Fibroblast of skin of right quadriceps (primary cell): ENCODE data around the gene ISLR.

Experiments used
- DNase-seq: peaks from one replicate; pipeline ENCODE4 v3.0.0-alpha.2; 2013

ISLR gene, protein sequence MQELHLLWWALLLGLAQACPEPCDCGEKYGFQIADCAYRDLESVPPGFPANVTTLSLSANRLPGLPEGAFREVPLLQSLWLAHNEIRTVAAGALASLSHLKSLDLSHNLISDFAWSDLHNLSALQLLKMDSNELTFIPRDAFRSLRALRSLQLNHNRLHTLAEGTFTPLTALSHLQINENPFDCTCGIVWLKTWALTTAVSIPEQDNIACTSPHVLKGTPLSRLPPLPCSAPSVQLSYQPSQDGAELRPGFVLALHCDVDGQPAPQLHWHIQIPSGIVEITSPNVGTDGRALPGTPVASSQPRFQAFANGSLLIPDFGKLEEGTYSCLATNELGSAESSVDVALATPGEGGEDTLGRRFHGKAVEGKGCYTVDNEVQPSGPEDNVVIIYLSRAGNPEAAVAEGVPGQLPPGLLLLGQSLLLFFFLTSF

DNA sequence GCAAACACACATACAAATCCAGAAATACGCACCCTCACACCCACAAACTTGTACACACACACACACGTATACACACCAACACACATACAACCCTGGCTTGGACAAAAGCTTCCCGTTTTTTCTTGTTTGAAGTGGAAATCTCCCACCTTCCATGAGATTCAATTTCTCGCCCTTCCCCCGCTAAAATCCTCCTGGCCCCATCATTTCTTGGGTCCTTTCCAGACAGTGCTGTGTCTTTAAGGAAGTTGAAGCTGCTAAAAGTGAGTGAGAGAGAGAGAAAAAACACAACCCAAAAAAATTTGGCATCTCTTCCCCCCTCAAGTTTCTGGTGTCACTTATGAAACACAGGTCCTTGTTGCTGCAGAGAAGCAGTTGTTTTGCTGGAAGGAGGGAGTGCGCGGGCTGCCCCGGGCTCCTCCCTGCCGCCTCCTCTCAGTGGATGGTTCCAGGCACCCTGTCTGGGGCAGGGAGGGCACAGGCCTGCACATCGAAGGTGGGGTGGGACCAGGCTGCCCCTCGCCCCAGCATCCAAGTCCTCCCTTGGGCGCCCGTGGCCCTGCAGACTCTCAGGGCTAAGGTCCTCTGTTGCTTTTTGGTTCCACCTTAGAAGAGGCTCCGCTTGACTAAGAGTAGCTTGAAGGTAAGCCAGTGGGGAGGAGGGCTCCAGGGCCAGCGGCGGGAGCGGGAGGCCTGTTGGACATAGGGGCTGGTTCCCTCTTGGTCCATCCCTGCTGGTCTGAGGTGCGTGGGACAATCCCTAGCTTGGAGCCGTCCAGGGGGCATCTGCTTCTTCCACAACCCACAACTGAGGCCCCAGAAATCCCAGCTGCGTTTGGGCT, at the start of gene ISLR:
TSS of gene ISLR (plus strand) at position 331 of the 839 bp plus-strand sequence. CDS start 1,149 bp downstream, outside the sequence.
- DNase-seq, result peak; percentile 82

DNA sequence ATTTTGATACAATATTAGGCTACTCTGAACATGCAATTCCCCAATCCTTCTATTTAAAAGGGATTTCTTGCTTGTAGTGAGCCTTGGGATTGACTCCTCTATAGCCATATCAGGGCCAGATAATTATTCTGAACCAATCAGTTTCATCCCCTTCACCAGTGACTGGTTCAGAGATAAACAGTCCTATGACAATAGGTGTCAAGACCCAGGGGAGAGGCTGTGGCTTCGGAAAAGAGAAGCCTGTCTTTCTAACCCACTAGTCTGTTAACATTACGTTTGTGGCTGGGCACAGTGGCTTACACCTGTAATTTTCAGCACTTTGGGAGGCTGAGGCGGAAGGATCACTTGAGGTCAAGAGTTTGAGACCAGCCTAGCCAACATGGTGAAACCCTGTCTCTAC, 49.3 kb upstream of the ISLR start:
- no peak for DNase-seq

DNA sequence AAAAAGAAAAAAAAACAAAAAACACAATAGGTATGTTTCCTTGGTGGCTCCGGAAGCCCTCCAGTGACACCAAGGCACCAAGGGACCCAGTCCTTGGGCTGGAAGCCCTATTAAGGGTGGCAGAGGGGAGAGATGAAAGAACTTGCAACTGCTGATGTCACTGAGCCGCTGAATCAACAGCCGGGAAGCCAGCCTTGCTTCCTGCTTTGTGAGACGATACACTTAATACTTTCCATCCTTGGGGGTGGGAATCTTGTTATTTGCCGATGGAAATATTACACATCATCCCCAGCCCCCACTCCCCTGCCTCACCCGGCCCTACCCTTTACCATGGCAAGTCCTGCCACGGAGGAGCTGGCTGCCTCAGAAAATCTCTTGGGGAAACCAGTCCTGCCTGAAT, 48.8 kb upstream of the ISLR start:
- DNase-seq, result peak; percentile 33

DNA sequence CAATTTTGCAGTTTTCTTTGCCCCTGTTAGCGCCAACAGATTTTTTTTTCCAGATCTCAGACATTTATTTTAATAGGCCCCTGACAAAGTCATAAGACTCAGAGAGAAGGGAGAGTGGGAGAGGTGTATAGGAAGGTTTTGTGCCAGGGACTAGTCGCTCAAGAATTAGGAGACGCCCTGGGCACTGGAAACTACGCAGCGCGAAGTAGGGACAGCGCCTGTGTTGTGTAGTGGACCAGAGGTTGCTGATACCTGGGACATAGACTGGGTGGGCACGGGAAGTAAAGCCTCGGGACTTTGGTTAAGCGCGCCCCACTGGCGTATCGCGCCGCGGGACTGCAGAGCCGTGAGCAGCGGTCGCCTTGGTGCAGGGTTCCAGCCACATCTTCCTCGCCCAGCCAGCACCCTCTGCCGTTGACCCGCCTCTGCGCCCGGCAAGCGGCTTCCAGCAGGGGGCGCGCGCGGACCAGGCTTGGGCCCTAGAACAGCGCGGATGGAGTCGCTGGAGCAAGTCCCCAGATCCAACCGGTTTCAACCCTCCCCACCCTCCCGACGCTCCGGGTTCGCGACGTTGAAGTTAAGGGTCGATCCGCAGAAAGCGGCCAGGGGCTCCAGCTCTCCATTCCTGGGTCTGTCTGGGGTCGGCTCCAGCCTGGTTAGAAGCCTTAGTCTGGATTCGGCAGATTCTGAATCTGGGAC, 46.1 kb upstream of the ISLR start:
- peak; percentile 83 for DNase-seq

DNA sequence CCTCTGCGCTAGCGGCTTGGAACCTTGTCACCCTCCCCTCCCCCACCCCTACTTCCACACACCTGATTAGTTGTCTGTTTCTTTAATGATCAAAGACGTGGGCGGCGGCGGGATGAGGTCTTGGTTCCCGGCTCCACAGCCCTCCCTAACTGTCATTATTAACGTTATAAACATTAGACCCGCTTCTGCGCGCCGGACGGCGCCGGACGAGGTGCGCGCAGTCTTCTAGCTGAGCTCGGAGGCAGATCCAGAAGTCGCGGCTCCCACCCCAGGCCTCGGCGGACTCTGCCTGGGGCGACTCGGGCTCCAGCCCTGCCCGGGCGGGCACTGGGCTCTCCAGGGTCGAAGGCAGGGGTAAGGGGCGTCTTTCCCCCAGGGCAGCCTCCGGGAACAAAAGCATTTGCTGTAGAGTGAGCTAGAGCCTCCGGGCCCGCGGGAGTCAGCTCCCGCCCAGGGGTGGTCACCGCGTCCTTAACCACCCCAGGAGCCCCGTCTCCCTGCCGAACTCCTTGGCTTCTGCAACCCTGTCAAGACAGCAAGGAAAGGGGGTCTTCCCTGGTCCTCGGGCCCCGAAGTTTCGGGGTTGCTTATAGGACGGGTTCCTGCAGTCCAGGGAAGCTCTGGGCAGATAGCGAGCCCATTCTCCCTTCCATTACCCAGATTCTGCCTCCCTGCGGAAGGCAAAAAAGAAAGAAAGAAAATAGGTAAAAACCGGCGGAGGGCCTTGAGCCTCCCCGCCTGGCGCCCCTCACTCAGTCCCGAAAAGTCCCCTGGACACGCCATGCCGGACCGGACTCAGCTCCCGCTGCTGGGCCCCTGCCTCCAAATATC, 45.3 kb upstream of the ISLR start:
- no peak for DNase-seq

DNA sequence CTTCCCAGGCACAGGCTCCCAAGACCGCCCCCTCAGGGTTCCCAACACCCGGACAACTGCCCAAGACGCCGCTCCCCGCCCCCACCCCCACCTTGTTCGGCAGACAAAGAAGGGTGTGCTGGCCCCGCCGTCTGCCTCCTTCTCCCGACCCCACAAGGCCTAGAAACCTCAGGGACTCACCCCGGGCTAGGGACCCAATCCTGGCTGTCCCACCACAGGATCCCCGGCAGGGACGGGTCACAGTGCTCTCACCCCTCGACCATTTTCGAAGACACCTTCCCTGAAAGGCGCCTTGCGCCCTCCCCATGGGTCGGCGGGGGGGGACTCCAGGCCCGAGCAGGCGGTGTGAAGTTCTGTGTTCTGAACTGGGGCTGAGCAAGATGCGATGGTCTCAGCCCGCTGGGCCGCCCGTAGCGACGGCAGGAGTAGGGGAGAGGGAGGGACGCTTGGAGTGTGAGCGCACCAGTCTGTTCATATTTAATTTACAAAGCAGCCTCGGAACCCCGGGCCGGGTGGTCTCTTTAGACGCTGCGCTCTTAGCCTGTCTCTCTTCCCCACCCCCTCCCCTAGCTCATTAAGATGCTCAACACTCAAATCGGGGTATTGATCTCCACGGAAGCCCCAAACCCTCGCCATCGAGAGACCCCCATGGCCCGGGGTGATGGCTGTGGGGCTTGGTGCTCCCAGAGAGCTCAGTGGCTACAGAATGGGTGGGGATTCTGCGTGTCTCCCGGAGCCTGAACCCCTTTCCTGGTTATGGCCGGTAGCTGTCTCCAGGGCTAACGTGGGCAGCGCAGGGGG, 44.5 kb upstream of the ISLR start:
- DNase-seq, result no peak

DNA sequence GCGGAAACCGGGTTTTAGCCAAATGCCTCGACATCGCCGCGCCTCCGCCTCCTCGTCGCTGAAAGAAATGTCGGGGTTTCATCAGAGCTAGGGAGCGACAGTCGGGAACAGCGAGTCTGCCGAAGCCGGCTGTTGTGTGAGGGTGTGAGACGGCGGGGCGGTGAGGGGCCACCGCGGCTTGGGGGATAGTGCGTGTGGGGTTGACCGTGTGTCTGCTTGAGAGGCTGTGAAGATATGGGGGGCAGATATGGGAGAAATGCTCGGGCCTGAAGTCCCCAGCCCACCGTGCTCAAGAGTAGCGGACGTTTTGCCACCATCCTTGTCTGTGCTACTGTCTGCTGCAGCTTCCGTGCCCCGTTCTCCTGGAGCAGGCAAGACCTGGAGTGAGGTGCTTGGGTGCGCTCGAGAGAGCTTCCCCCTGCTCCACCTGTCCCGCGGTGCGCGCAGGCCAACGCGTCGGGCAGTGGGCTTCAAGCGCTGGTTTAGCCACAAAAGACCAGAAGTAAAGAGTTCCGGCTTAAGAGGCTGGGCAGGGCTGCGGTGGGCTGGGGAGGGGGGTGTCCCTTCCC, 43.8 kb upstream of the ISLR start:
- DNase-seq, result no peak

DNA sequence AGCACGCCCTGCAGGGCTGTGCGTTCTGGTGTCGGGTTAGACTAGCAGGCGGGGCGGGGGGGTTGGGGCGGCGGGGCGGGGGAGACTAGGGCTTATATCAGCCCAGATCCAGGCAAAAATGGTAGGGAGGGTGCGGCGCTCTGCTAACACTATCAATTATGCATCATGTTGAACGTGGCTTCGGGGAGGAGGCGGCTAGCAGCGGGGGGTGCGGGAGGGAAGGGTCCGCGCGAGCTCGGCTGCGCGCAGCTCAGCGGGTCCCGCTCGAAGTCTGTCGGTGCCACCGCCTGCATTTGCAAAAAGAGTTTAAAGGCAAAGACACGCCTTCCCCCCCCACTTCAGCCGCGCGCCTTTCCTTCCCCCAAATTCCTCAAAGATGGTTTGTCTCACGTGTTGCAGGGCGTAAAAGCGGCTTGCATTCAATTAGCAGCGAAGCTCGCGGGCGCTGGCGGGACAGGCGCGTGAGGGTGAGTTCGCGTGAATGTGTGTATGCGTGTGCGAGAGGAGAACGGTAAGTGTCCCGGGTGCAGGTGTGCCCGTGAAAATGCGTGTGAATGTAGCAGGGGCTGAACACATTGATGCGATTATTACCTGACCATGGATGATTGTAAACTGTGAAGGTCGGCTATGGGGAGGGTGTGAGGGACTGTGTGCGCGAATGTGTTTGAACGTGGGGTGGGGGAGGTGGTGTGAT, 43.2 kb upstream of the ISLR start, which contains the start of gene ISLR2:
TSS of gene ISLR2 (plus strand) at position 432 of the 694 bp plus-strand sequence. CDS start 2,169 bp downstream, outside the sequence.
- DNase-seq, result no peak

DNA sequence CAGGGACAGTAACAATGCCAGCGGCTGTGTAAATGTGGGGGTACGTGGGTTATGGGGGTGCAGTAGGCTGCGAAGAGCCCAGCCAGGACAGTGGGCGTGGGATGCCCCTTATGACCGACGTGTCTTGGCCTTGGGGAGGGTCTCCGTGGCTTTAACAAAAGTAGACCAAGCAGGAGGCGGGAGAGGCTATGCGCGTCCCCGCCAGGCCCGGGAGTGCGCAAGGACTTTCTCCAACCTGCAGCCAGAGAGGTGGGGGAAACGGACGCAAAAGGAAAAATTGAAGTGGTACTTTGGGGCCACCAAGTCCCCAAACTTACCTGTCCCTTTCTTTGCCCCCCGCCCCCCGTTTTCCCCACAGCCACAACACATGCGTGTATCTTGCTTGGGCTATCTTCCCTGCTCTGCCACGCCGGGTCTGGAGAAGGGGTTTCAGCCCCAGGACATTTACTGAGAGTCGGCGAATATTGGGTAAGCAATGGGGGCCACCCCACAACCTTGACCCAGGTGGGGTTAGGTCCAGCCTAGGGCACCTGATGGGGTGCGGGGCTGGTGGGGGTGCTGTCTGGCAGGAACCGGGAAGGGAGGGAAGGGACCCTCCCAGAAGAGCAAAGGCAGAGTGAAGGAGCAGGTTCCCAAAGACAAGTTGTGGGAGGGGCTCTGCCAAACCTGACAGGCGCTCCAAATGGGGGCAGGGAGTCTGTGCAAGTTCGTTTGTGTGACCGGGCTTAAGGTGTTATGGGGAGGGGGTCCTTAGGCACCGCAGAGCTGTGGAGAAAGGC, 42.5 kb upstream of the ISLR start:
- no peak for DNase-seq

DNA sequence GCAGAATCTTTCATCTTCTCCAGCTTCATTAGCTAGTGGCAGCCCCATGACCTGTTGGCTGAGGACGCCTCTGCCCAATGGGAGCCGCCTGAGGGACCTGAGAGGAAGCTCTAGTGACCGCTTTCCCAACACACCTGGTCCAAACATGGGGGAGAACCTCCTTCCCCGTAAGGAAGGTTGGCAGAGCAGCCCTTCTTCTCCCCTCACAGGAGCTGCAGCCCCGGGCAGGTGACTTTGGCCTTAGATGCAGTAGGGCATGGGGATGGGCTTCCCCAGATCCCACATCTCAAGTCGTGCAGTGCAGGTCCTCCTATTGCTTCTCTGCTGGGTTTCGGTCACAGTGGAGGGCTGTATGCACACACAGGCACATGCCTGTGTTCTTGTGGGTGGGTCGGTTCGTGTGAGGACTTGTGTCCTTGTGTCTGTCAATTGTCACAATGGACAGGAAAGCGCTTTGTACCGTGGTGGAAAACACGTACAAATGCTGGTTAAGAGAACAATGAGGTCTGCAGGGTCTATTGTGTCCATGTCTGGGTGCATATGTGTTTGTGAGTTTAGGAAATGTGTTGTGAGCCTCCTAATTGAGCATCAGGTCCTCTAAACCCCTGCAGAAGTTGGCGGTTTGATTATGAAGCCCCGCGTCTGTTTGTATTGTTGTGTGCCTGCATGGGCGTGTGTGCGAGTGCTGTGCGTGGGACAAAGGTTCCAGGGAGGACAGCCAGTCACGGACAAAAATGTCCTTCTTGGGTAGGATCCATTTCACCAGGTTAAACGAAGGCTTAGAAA, 41.7 kb upstream of the ISLR start:
- DNase-seq, result no peak

DNA sequence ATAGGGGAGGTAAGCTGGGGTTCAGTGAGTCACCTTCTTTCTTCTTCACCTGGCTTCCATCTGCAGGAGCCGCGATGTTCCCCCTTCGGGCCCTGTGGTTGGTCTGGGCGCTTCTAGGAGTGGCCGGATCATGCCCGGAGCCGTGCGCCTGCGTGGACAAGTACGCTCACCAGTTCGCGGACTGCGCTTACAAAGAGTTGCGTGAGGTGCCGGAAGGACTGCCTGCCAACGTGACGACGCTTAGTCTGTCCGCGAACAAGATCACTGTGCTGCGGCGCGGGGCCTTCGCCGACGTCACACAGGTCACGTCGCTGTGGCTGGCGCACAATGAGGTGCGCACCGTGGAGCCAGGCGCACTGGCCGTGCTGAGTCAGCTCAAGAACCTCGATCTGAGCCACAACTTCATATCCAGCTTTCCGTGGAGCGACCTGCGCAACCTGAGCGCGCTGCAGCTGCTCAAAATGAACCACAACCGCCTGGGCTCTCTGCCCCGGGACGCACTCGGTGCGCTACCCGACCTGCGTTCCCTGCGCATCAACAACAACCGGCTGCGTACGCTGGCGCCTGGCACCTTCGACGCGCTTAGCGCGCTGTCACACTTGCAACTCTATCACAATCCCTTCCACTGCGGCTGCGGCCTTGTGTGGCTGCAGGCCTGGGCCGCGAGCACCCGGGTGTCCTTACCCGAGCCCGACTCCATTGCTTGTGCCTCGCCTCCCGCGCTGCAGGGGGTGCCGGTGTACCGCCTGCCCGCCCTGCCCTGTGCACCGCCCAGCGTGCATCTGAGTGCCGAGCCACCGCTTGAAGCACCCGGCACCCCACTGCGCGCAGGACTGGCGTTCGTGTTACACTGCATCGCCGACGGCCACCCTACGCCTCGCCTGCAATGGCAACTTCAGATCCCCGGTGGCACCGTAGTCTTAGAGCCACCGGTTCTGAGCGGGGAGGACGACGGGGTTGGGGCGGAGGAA, 40.5 kb upstream of the ISLR start:
- peak; percentile 18 for DNase-seq

DNA sequence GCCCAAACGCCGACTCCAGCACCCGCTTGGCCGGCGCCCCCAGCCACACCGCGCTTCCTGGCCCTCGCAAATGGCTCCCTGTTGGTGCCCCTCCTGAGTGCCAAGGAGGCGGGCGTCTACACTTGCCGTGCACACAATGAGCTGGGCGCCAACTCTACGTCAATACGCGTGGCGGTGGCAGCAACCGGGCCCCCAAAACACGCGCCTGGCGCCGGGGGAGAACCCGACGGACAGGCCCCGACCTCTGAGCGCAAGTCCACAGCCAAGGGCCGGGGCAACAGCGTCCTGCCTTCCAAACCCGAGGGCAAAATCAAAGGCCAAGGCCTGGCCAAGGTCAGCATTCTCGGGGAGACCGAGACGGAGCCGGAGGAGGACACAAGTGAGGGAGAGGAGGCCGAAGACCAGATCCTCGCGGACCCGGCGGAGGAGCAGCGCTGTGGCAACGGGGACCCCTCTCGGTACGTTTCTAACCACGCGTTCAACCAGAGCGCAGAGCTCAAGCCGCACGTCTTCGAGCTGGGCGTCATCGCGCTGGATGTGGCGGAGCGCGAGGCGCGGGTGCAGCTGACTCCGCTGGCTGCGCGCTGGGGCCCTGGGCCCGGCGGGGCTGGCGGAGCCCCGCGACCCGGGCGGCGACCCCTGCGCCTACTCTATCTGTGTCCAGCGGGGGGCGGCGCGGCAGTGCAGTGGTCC, 39.7 kb upstream of the ISLR start:
- no peak for DNase-seq

DNA sequence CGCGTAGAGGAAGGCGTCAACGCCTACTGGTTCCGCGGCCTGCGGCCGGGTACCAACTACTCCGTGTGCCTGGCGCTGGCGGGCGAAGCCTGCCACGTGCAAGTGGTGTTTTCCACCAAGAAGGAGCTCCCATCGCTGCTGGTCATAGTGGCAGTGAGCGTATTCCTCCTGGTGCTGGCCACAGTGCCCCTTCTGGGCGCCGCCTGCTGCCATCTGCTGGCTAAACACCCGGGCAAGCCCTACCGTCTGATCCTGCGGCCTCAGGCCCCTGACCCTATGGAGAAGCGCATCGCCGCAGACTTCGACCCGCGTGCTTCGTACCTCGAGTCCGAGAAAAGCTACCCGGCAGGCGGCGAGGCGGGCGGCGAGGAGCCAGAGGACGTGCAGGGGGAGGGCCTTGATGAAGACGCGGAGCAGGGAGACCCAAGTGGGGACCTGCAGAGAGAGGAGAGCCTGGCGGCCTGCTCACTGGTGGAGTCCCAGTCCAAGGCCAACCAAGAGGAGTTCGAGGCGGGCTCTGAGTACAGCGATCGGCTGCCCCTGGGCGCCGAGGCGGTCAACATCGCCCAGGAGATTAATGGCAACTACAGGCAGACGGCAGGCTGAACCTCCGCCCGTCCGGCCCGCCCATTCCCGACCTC, 39.0 kb upstream of the ISLR start:
- DNase-seq, result peak; percentile 23

DNA sequence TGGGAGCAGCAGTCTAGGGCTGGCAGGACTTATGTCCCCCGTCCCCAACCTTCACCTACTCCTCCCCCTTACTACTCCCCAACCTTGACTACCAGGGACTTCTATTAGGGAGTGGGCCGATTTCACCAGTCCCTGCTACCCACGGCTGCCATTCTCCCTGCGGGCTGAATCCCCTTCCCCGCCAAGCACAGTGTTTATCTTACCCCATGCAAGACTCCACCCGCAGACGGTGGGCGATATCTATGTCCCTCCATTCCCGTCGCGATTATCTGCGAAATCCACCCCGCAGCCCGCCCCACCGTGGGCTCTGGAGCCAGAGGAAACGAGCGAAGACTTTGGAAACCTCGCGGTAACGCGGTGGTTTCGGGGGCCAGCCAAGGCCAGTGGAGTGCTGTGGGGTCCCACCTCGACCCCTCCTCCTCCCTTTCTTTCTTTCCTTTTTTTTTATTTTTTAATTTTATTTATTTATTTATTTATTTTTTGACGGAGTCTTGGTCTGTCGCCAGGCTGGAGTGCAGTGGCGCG, 38.4 kb upstream of the ISLR start:
- DNase-seq, result no peak

DNA sequence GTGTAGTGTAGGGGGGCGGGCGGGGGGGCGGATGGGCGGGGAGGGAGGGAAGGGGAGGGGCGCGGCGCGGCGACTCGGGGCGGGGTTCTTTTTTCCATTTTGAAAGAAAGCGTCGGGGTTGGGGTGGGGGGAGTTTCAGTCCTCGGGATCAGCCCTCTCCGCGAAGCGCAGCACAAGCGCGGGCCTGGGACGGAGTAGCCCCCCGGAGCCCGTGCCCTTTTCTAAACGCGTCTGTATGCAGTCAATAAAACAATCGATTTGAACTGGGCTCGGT, 37.0 kb upstream of the ISLR start:
- DNase-seq, result no peak

DNA sequence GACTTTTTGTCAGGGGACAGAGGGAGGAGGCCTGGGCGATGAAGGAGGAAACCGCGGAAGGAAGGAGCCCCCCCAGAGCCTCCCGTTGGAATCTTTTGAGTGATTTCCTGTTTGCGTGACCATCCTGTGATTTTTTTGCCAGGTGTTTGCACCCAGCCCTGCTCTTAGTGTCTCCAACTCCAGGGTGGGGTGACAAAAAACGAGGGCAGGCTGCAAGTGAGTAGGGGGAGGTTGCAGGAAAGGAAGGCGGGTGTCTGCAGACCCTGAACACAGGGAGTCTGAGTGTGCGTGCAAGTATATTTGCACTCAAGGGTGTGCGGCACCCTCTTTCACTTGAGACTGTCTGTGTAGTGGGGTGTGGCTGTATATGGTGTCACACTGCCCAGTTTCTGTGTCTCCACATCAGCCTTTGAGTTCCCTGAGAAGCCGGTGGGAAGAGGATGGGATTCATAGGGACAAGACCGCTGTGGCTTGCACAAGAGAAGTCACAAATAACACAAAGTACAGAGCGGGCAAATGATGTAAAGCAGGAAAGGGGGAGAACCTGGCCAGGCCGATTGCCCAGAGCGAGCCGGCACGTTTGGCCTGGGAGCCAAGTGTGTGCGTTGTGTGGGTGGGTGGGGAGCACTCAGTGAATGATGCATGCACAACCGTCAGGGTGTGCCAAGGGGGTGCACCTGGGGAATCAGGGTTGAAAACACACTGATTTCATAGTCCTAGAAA, 36.5 kb upstream of the ISLR start:
- no peak for DNase-seq
